GM21786 (cell line): ENCODE measurements around the gene ADGRL2.

Experiments used
- ATAC-seq: cut with Tn5 transposase; IDR thresholded peaks from one replicate; pipeline ENCODE4 v1.9.1; 2021; ENCODE audit not compliant: unreplicated experiment

ADGRL2 gene

GRCh38 chr1:81805537-81806431 is 5.0 kb downstream of the ADGRL2 start:
- no peak for ATAC-seq

- ATAC-seq: no peak
These were observed 5.7 kb downstream of the ADGRL2 start for GRCh38 chr1:81806432-81806770.

- ATAC-seq: no peak
These were observed 8.0 kb downstream of the ADGRL2 start for GRCh38 chr1:81808760-81809159.

- no peak for ATAC-seq
These were observed 9.1 kb downstream of the ADGRL2 start for GRCh38 chr1:81809808-81810207.

- ATAC-seq: no peak
These were observed 11.1 kb downstream of the ADGRL2 start for GRCh38 chr1:81811757-81812371.

GRCh38 chr1:81812712-81813111 is 12.0 kb downstream of the ADGRL2 start:
- no peak for ATAC-seq

GRCh38 chr1:81813691-81814090 is 13.0 kb downstream of the ADGRL2 start:
- ATAC-seq: no peak

GRCh38 chr1:81819613-81820012 is 18.9 kb downstream of the ADGRL2 start:
- ATAC-seq: no peak

GRCh38 chr1:81820765-81821164 is 20.0 kb downstream of the ADGRL2 start:
- no peak for ATAC-seq

- ATAC-seq: no peak
These were observed 22.3 kb downstream of the ADGRL2 start for GRCh38 chr1:81823082-81823481.

GRCh38 chr1:81824759-81825158 is 24.0 kb downstream of the ADGRL2 start:
- ATAC-seq: no peak

- no peak for ATAC-seq
These were observed 27.2 kb downstream of the ADGRL2 start for GRCh38 chr1:81827942-81828341.

GRCh38 chr1:81832573-81832972 is 31.8 kb downstream of the ADGRL2 start:
- ATAC-seq: no peak

- ATAC-seq: no peak
These were observed 33.0 kb downstream of the ADGRL2 start for GRCh38 chr1:81833722-81834121.

GRCh38 chr1:81834268-81834667 is 33.5 kb downstream of the ADGRL2 start:
- ATAC-seq: no peak

GRCh38 chr1:81834921-81835698 is 34.4 kb downstream of the ADGRL2 start:
- no peak for ATAC-seq

GRCh38 chr1:81836007-81836626 is 35.4 kb downstream of the ADGRL2 start:
- ATAC-seq: no peak

- ATAC-seq: no peak
These were observed 38.0 kb downstream of the ADGRL2 start for GRCh38 chr1:81838600-81839218.

- no peak for ATAC-seq
These were observed 40.1 kb downstream of the ADGRL2 start for GRCh38 chr1:81840805-81841204.

GRCh38 chr1:81841795-81842194 is 41.1 kb downstream of the ADGRL2 start:
- ATAC-seq: no peak

GRCh38 chr1:81844477-81844876 is 43.7 kb downstream of the ADGRL2 start:
- ATAC-seq: no peak
